BJ (cell line): ENCODE data around the gene SELPLG. TPM values are rescaled to one million over a fixed set of nuclear protein-coding genes. Genes with fewer than 3 reads are reported as not detected.

Source experiments
- CTCF ChIA-PET: fragments of 350-600 bp; formaldehyde crosslinking; extraction: SDS; loops from one replicate; lab custom pipeline; 2021; ENCODE audit warnings: antibody characterized with exemption, inconsistent platforms; lab: Yijun Ruan, JAX
- POLR2A ChIA-PET: fragments of 300-600 bp; sonication (Branson Sonifier 250); formaldehyde crosslinking; extraction: SDS; loops from one replicate; lab custom pipeline; 2021; ENCODE audit warnings: antibody characterized with exemption; lab: Charles Lee
- DNase-seq: peaks from one replicate; pipeline ENCODE4 v3.0.0-alpha.2; 2011; ENCODE audit warnings: low read depth
- H3K27me3 ChIP-seq: 2 replicates; pipeline ENCODE4 v1.6.0; 2011; ENCODE audit warnings: low read length; ENCODE audit not compliant: control insufficient read depth, insufficient read depth
- H3K36me3 ChIP-seq: 2 replicates; pipeline ENCODE4 v1.5.1; 2011; ENCODE audit warnings: low read length; ENCODE audit not compliant: control insufficient read depth, insufficient read depth
- H3K4me3 ChIP-seq: 2 replicates; pipeline ENCODE4 v1.5.1; 2011; ENCODE audit warnings: low read depth, mild to moderate bottlenecking, control low read depth, low read length
- polyA plus RNA-seq: library from polyadenylated mRNA; depleted of rRNA; stranded (reverse); fragments of >200 nt; gene quantifications from 2 replicates; pipeline ENCODE4 v1.2.3, GENCODE V29; 2011
- TF ChIP-seq, protein P1 (sequence below): IDR thresholded peaks from 2 replicates; pipeline ENCODE4 v1.5.1; 2011; ENCODE audit warnings: low read depth, mild to moderate bottlenecking, control low read depth, inconsistent platforms, low read length, moderate library complexity; ENCODE audit not compliant: insufficient read depth

SELPLG gene
- polyA plus RNA-seq, 1 experiment, result 8.1 TPM

GRCh38 chr12:108637222-108637971 lies 3.7 kb upstream of the SELPLG start:
- Histone ChIP-seq H3K27me3 (no peaks in the 10 kb centered on the region), H3K4me3 (no peak overlapping the region), H3K36me3 (no peaks in the 10 kb centered on the region)
- no peak for DNase-seq
- ChIA-PET CTCF (interaction anchor here (0.7 to 1.5 kb wide), 4 partner anchors 10 to 166 kb away, joined by 3 read pairs; partner anchors contain the start of gene ISCU), POLR2A (no interaction called here)
- TF ChIP-seq, protein P1, sequence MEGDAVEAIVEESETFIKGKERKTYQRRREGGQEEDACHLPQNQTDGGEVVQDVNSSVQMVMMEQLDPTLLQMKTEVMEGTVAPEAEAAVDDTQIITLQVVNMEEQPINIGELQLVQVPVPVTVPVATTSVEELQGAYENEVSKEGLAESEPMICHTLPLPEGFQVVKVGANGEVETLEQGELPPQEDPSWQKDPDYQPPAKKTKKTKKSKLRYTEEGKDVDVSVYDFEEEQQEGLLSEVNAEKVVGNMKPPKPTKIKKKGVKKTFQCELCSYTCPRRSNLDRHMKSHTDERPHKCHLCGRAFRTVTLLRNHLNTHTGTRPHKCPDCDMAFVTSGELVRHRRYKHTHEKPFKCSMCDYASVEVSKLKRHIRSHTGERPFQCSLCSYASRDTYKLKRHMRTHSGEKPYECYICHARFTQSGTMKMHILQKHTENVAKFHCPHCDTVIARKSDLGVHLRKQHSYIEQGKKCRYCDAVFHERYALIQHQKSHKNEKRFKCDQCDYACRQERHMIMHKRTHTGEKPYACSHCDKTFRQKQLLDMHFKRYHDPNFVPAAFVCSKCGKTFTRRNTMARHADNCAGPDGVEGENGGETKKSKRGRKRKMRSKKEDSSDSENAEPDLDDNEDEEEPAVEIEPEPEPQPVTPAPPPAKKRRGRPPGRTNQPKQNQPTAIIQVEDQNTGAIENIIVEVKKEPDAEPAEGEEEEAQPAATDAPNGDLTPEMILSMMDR, result no peak

DNA sequence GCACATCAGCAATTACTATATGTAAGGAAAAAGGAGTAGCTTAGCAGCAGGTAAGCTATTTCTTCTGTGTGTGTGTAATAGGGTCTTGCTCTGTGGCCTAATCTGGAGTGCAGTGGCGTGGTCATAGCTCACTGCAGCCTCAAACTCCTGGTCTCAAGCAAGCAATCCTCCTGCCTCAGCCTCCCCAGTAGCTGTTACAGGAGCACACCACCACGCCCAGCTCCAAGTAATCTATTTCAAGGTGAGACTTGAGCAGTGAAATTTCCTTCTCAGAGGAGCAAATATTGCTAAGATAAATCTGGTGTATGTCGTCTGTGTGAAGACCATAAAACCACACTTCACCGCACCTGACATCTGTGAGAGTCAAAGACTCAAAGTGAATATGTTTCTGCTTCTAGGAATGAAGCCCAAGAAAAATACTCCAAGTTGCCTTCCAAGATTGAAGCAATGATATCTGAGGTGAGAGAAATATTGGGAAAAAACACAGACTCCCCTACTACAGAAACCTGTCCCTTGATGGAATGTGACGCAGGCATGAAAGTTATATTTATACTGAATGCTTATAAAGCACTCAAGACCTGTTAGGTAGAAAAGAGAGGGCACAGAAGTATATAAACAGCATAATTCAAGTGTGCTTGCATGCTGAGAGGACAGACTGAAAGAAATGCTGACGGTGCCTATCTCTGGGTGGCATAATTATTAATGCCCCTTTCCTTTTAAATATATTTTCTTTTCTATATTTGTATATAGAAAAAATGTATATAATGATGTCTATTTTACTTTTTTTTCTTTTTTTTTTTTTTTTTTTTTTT lies 2.5 kb upstream of the SELPLG start:
- no peak for DNase-seq
- Histone ChIP-seq H3K4me3 (no peak overlapping the region), H3K36me3 (no peaks in the 10 kb centered on the region), H3K27me3 (no peaks in the 10 kb centered on the region)
- POLR2A ChIA-PET, result no interaction called here
- CTCF ChIA-PET, result interaction anchor here (1.0 to 1.5 kb wide), 4 partner anchors 15 to 66 kb away, joined by 3 read pairs; no protein-coding TSS in a partner anchor
- TF ChIP-seq, protein P1, result no peak

GRCh38 chr12:108635201-108635996 lies 1.7 kb upstream of the SELPLG start:
- ChIA-PET CTCF (interaction anchor here (0.9 to 1.2 kb wide), 4 partner anchors 17 to 315 kb away, joined by 3 to 4 read pairs (median 3); no protein-coding TSS in a partner anchor), POLR2A (no interaction called here)
- TF ChIP-seq, protein P1, result no peak
- H3K36me3 ChIP-seq, result no peaks in the 10 kb centered on the region
- H3K4me3 ChIP-seq, result no peak overlapping the region
- DNase-seq, result no peak
- H3K27me3 ChIP-seq, result no peaks in the 10 kb centered on the region

GRCh38 chr12:108634341-108634751 lies 652 bp upstream of the SELPLG start:
- DNase-seq, result no peak
- ChIA-PET POLR2A (no interaction called here), CTCF (no interaction called here)
- H3K27me3 ChIP-seq, result no peaks in the 10 kb centered on the region
- TF ChIP-seq, protein P1, result no peak
- H3K36me3 ChIP-seq, result no peaks in the 10 kb centered on the region
- H3K4me3 ChIP-seq, result no peak overlapping the region
